ENCODE measurements around the gene MYL6B.

Gene MYL6B

GRCh38 chr12:56122637-56123036 is 29.8 kb upstream of the MYL6B start:
- DNase-seq (ENCODE audit: low read depth) = no peak

GRCh38 chr12:56124133-56124532 is 28.3 kb upstream of the MYL6B start:
- DNase-seq (ENCODE audit: low read depth) = no peak

DNA sequence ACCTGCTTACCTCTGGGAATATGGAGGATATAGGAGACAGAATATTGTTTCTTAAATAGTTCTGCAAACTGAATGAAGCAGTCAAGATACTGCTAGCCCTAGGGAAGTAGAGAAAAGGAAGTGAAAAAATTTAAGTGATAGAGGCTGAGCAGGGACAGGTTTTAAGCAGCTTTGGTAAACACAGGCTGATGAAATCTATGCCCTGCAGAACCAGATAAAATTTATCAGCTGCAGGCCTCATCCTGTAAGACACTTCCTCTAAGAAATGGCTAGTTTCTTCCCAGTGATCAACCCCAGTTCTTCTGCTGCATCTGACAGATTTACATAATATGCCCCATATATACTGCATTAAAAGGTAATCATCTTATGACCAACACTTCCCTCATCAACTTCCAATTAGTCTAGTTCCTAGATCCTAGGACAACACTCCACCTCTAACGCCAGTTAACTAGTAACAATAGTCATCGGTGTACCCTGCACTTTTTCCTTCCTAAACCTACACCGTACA is 25.6 kb upstream of the MYL6B start:
- no peak for DNase-seq (ENCODE audit: low read depth)

GRCh38 chr12:56127485-56127887 is 24.9 kb upstream of the MYL6B start:
- no peak for DNase-seq (ENCODE audit: low read depth)

DNA sequence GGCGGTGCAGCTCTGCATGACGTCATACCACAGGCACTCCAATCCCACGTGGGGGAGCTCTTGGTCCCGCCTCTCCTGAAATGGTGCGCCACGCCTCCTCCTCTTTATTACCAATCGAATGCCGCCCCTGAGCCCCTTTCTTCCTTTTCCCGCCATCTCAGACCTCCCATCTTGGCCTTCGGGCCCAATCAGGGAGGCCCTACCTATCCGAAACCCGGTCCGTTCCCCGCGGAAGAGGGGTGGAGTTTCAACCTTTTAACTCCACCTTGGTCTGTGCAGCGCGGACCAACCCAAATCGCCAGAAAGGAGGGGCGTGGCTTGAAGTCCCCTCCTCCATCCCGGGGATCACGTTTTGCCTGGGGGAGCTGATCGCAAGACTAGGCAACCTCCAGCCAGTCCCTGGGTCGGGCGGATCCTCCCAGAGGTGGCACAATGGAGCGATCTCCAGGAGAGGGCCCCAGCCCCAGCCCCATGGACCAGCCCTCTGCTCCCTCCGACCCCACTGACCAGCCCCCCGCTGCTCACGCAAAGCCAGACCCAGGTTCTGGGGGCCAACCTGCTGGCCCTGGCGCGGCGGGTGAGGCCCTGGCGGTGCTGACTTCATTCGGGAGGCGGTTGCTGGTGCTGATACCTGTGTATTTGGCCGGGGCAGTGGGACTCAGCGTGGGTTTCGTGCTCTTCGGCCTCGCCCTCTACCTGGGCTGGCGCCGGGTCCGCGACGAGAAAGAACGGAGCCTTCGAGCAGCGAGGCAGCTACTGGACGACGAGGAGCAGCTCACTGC is 24.3 kb upstream of the MYL6B start, which contains the start of gene ESYT1:
TSS of gene ESYT1 (plus strand) at position 380 of the 782 bp plus-strand sequence. CDS start at position 433, 53 bp downstream.
- peak; percentile 69 for DNase-seq (ENCODE audit: low read depth)

- no peak for DNase-seq (ENCODE audit: low read depth)
Observed at GRCh38 chr12:56128670-56129205, 23.6 kb upstream of the MYL6B start.

DNA sequence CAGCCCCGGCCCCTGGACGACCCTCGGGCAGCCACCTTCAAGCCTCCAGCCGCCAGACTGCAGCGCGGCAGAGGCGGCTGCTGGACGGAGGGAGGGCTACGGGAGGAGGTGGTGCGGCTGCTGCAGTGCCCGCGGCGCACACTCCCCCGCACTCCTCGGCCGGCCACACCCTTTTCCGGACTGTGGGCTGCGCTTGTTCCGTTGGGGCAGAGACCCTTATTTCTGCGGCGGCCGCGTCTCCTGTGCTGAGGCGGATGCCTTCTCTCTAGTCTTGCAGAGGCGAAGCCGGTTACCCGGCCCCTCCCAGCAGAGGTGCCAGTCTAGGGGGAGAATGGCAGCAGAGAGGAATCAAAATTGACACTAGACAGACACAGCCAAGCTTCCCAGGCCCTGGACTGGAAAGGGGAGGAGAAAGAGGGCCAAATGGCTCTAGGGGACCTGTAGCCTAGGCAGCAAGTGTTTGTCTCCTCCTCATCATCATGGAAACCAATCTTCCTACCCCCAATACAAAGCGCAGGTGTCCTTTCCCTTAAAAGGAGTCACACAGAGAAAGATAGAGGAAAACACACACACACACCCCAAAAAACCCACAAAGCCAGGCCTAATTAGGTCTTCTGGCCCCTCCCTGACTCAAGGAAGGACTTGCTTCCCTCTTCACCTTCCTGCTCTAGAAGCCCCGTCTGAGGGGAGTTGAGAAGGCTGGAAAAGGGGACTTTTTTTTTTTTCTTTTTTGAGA is 23.0 kb upstream of the MYL6B start:
- peak; percentile 38 for DNase-seq (ENCODE audit: low read depth)

GRCh38 chr12:56129942-56130495 is 22.4 kb upstream of the MYL6B start:
- DNase-seq (ENCODE audit: low read depth) = no peak

GRCh38 chr12:56130876-56131275 is 21.5 kb upstream of the MYL6B start:
- DNase-seq (ENCODE audit: low read depth) = no peak

GRCh38 chr12:56134897-56135296 is 17.5 kb upstream of the MYL6B start:
- DNase-seq (ENCODE audit: low read depth) = no peak

DNA sequence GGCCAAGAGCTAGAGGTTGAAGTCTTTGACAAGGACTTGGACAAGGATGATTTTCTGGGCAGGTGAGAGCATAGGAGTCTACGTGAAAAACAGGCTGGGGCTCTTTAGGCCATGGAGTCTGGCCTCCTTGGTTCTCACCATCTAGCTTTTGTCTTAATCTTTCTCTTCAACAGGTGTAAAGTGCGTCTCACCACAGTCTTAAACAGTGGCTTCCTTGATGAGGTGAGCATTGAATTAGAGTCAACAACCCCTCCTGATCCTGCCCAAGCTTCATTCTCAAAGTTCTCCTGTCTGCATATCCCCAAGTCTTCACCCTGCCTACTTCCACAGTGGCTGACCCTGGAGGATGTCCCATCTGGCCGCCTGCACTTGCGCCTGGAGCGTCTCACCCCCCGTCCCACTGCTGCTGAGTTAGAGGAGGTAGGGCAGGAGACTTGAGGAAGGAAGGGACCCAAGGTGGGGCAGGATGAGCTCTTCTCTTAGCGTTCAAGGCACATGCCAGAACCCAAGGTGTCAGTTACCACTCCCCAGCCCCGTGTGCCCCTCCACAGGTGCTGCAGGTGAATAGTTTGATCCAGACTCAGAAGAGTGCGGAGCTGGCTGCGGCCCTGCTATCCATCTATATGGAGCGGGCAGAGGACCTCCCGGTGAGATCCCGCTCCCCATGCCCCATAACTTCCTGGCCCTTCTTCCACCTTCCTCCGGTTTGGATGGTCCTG is 14.4 kb upstream of the MYL6B start:
- no peak for DNase-seq (ENCODE audit: low read depth)

DNA sequence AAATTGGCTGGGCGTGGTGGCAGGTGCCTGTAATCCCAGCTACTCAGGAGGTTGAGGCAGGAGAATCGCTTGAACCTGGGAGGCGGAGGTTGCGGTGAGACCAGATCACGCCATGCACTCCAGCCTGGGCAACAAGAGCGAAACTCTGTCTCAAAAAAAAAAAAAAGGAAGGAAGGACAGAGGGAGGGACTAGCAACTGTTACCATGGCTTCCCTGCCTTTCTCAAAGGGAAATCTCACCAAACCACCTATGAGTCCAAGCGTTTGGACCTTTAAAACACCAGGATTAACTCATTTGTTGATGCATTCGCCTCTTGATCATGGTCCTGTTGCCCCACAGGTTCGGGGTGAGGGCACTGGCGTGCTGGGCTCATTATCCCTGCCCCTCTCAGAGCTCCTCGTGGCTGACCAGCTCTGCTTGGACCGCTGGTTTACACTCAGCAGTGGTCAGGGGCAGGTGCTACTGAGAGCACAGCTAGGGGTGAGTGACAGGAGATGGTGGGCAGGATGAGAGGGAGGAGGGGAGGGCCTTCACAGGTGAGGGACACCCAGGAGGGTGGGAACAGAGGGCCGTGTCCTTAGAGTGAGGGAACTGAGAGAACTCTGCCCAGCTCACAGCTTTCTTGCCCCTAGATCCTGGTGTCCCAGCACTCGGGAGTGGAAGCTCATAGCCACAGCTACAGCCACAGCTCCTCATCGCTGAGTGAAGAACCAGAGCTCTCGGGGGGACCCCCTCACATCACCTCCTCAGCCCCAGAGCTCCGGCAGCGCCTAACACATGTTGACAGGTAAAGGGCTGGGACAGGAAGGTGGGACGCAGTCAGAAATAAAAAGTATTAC is 10.2 kb upstream of the MYL6B start:
- DNase-seq (ENCODE audit: low read depth) = no peak

GRCh38 chr12:56143217-56143616 is 9.2 kb upstream of the MYL6B start:
- DNase-seq (ENCODE audit: low read depth) = no peak

DNA sequence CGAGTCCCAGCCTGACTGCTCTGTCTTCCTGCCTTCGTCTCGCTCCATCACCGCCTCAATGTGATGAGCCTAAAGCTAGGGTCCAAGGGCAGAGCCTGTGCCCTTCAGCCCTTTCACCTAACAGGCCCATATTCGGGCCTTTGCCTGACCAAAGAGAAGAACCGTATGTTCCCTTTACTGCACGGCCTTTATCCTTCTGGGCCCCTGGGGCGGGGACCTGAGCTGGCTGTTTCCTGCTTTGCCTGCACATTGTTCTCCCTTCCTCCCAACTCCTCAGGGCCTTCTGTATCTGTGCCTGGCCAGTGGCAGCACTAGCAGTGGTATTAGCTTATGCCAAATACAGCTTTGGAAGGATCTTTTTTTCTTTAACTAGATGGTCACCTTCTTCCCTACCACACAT is 8.5 kb upstream of the MYL6B start:
- DNase-seq (ENCODE audit: low read depth) = no peak

DNA sequence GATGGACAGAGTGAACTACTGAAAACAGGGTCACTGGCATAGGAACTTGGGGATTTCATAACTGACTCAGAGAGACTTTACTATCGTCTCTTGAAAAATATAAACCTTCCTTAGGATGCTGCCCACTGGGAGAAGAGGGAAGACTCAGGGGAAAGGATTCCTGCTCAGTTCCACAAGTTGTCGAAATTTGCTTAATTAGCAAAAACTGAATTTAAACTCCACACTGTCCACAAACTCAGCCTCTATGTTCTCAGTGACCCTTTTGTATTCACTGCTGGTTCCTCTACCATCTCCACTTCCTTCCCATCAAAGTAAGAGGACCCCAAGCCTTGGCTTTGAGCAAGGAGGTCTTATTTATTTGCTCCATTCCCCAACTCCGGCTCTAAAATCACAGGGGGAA is 7.2 kb upstream of the MYL6B start:
- DNase-seq (ENCODE audit: low read depth) = no peak

GRCh38 chr12:56146492-56147460 is 5.6 kb upstream of the MYL6B start:
- DNase-seq (ENCODE audit: low read depth) = no peak

GRCh38 chr12:56150563-56150962 is 1.8 kb upstream of the MYL6B start:
- DNase-seq (ENCODE audit: low read depth) = no peak

DNA sequence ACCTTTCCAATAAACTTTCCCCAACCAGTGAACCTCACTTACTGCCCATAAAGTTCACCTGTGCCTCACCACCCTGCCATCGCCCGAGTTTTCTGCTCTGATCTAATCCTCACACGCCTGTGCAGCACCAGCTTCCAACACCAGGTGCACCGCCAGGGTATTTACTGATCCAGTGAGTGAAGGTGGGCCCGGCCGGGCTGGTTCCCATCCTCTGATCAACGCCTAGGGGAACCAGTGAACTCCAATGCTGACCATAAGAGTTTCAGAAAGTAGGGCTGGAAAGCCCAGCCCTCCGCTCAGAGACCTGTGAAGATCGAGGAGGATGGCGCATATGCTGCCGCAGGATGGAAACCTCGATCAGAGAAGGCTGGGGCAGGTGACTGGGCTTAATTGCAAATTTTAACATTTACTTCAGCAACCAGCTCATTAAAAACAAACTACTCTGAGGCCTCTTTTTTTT is 685 bp upstream of the MYL6B start:
- DNase-seq (ENCODE audit: low read depth) = peak; percentile 35

DNA sequence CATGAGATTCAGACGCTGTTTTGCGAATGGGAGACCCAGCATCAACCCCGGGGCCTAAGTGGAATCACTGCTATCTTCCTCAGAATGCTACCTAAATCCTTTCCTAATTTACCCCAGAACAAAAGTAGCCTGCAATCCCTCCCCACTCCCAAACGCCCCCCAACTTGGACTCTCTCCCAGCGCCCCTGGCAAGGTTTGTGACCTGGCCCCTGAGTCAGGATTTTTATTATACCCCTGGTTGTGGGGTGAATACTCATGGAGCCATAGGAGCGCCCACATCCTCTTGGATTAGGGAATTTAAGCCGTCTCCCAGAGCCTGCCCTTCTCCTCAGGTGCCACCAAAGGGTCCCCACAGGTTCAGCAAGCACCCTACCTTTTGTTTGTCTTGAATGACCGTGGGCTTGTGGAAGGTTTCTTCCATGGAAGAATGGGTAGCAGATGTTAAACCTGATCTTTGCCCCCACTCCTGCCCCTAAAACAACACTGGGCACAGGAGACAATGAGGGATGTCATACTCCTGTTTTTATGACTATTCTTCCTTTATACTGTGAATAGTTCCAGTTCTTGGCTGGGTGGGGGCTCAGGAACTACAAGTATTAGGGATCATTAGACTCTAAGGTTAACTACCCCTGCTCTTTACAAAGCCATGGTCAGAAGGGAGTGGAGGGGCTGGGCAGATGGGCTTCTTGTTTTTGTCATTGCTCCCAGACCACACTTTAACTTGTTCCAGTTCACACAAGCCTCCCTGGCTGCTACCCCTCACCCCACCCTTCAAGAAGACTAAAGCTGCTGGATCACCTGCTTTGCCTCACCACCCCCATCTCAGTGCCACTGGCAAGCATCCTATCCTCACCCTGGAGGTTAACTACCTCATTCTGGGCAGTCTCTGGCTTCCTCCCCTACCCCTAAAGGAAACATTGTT is 630 bp downstream of the MYL6B start:
- DNase-seq (ENCODE audit: low read depth) = no peak

Measured in stimulated activated CD8-positive, alpha-beta memory T cell treated with anti-CD3 and anti-CD28 coated beads, Interleukin-15, amount 100 ng/mL, for 24 hours (primary cell).